ENCODE results near the gene SEMA3B. TPM values are rescaled to one million over a fixed set of nuclear protein-coding genes. Genes with fewer than 3 reads are reported as not detected.
A peak's percentile ranks its signal among the peaks of the same experiment; 100 is the strongest.

The SEMA3B gene
- total RNA-seq, 3 donors from 2014 or later, result 0.35 to 0.55 (median 0.52) TPM

- H3K36me3 Mint-ChIP-seq (ENCODE audit: insufficient read depth), result no peaks in the 10 kb centered on the region
- DNase-seq (no peak), ATAC-seq (no peak)
- H3K4me3 Mint-ChIP-seq, result no peak overlapping the region
- no peaks in the 10 kb centered on the region for H3K9me3 Mint-ChIP-seq
- H3K27me3 Mint-ChIP-seq (ENCODE audit: low read depth), result no peaks in the 10 kb centered on the region
- H3K4me1 Mint-ChIP-seq (ENCODE audit: low read depth), result peaks cover 15% of the 10 kb centered on the region
These were observed 36.6 kb upstream of the SEMA3B start for GRCh38 chr3:50232303-50232702.

- ATAC-seq (no peak), DNase-seq (no peak)
- no peaks in the 10 kb centered on the region for H3K36me3 Mint-ChIP-seq (ENCODE audit: insufficient read depth)
- H3K27me3 Mint-ChIP-seq (ENCODE audit: low read depth), result no peaks in the 10 kb centered on the region
- H3K4me1 Mint-ChIP-seq (ENCODE audit: low read depth), result peaks cover 12% of the 10 kb centered on the region
- no peaks in the 10 kb centered on the region for H3K9me3 Mint-ChIP-seq
- no peak overlapping the region for H3K4me3 Mint-ChIP-seq
These were observed 35.8 kb upstream of the SEMA3B start for GRCh38 chr3:50233176-50233575.

- H3K9me3 Mint-ChIP-seq, result no peaks in the 10 kb centered on the region
- ATAC-seq, result peak; percentile 90 to 92
- H3K36me3 Mint-ChIP-seq (ENCODE audit: insufficient read depth), result no peaks in the 10 kb centered on the region
- peaks cover 31% of the 10 kb centered on the region for H3K4me1 Mint-ChIP-seq (ENCODE audit: low read depth)
- peak within 1 kb of the TSS; percentile 95 for H3K4me3 Mint-ChIP-seq
- peak; percentile 98 for DNase-seq
- no peaks in the 10 kb centered on the region for H3K27me3 Mint-ChIP-seq (ENCODE audit: low read depth)
These were observed 33.0 kb upstream of the SEMA3B start, which contains the start of gene GNAI2 for GRCh38 chr3:50235716-50236483. TSS of gene GNAI2 (plus strand) at chr3:50236204. CDS start at chr3:50236336, 132 bp downstream.

- ATAC-seq (no peak), DNase-seq (no peak)
- H3K36me3 Mint-ChIP-seq (ENCODE audit: insufficient read depth), result no peaks in the 10 kb centered on the region
- H3K9me3 Mint-ChIP-seq, result no peaks in the 10 kb centered on the region
- H3K27me3 Mint-ChIP-seq (ENCODE audit: low read depth), result no peaks in the 10 kb centered on the region
- peaks cover 38% of the 10 kb centered on the region for H3K4me1 Mint-ChIP-seq (ENCODE audit: low read depth)
- H3K4me3 Mint-ChIP-seq, result peak overlapping the region; percentile 95
These were observed 32.3 kb upstream of the SEMA3B start for GRCh38 chr3:50236484-50237132.

GRCh38 chr3:50237133-50237651 is 31.8 kb upstream of the SEMA3B start:
- H3K4me1 Mint-ChIP-seq (ENCODE audit: low read depth), result peaks cover 44% of the 10 kb centered on the region
- no peaks in the 10 kb centered on the region for H3K36me3 Mint-ChIP-seq (ENCODE audit: insufficient read depth)
- H3K27me3 Mint-ChIP-seq (ENCODE audit: low read depth), result no peaks in the 10 kb centered on the region
- peak overlapping the region; percentile 95 for H3K4me3 Mint-ChIP-seq
- DNase-seq (no peak), ATAC-seq (no peak)
- no peaks in the 10 kb centered on the region for H3K9me3 Mint-ChIP-seq

- Mint-ChIP-seq H3K4me3 (peak overlapping the region; percentile 95), H3K9me3 (no peaks in the 10 kb centered on the region), H3K36me3 (ENCODE audit: insufficient read depth) (no peaks in the 10 kb centered on the region), H3K27me3 (ENCODE audit: low read depth) (no peaks in the 10 kb centered on the region), H3K4me1 (ENCODE audit: low read depth) (peaks cover 52% of the 10 kb centered on the region)
- ATAC-seq (peak; percentile 56 to 59), DNase-seq (peak; percentile 80)
These were observed 31.0 kb upstream of the SEMA3B start for GRCh38 chr3:50237754-50238548.

- DNase-seq (no peak), ATAC-seq (no peak)
- H3K4me3 Mint-ChIP-seq, result peak overlapping the region; percentile 95
- peaks cover 58% of the 10 kb centered on the region for H3K4me1 Mint-ChIP-seq (ENCODE audit: low read depth)
- H3K36me3 Mint-ChIP-seq (ENCODE audit: insufficient read depth), result no peaks in the 10 kb centered on the region
- H3K9me3 Mint-ChIP-seq, result no peaks in the 10 kb centered on the region
- no peaks in the 10 kb centered on the region for H3K27me3 Mint-ChIP-seq (ENCODE audit: low read depth)
These were observed 30.4 kb upstream of the SEMA3B start for GRCh38 chr3:50238549-50239026.

- Mint-ChIP-seq H3K4me3 (peak overlapping the region; percentile 59), H3K9me3 (no peaks in the 10 kb centered on the region), H3K4me1 (ENCODE audit: low read depth) (peaks cover 66% of the 10 kb centered on the region), H3K36me3 (ENCODE audit: insufficient read depth) (no peaks in the 10 kb centered on the region), H3K27me3 (ENCODE audit: low read depth) (no peaks in the 10 kb centered on the region)
- ATAC-seq (no peak), DNase-seq (no peak)
These were observed 29.3 kb upstream of the SEMA3B start for GRCh38 chr3:50239649-50240048.

- DNase-seq, result no peak
- peaks cover 73% of the 10 kb centered on the region for H3K4me1 Mint-ChIP-seq (ENCODE audit: low read depth)
- no peak for ATAC-seq
- H3K9me3 Mint-ChIP-seq, result no peaks in the 10 kb centered on the region
- H3K4me3 Mint-ChIP-seq, result no peak overlapping the region
- H3K36me3 Mint-ChIP-seq (ENCODE audit: insufficient read depth), result no peaks in the 10 kb centered on the region
- no peaks in the 10 kb centered on the region for H3K27me3 Mint-ChIP-seq (ENCODE audit: low read depth)
These were observed 27.8 kb upstream of the SEMA3B start for GRCh38 chr3:50241163-50241562.

- Mint-ChIP-seq H3K36me3 (ENCODE audit: insufficient read depth) (no peaks in the 10 kb centered on the region), H3K4me1 (ENCODE audit: low read depth) (peaks cover 80% of the 10 kb centered on the region), H3K27me3 (ENCODE audit: low read depth) (no peaks in the 10 kb centered on the region), H3K9me3 (no peaks in the 10 kb centered on the region), H3K4me3 (peak overlapping the region; percentile 7)
- ATAC-seq, result no peak
- DNase-seq, result no peak
These were observed 27.1 kb upstream of the SEMA3B start for GRCh38 chr3:50241713-50242380.

- no peak for DNase-seq
- H3K4me1 Mint-ChIP-seq (ENCODE audit: low read depth), result peaks cover 85% of the 10 kb centered on the region
- peak overlapping the region; percentile 71 for H3K4me3 Mint-ChIP-seq
- H3K36me3 Mint-ChIP-seq (ENCODE audit: insufficient read depth), result no peaks in the 10 kb centered on the region
- H3K27me3 Mint-ChIP-seq (ENCODE audit: low read depth), result no peaks in the 10 kb centered on the region
- ATAC-seq, result no peak
- no peaks in the 10 kb centered on the region for H3K9me3 Mint-ChIP-seq
These were observed 26.6 kb upstream of the SEMA3B start for GRCh38 chr3:50242381-50242770.

GRCh38 chr3:50242851-50243542 is 25.9 kb upstream of the SEMA3B start:
- Mint-ChIP-seq H3K4me1 (ENCODE audit: low read depth) (peaks cover 86% of the 10 kb centered on the region), H3K9me3 (no peaks in the 10 kb centered on the region), H3K36me3 (ENCODE audit: insufficient read depth) (no peaks in the 10 kb centered on the region), H3K4me3 (peak overlapping the region; percentile 71), H3K27me3 (ENCODE audit: low read depth) (no peaks in the 10 kb centered on the region)
- peak; percentile 32 for DNase-seq
- ATAC-seq, result peak in 1 of 2 donors; percentile 6

GRCh38 chr3:50243543-50243895 is 25.4 kb upstream of the SEMA3B start:
- Mint-ChIP-seq H3K4me3 (peak overlapping the region; percentile 9), H3K4me1 (ENCODE audit: low read depth) (peaks cover 85% of the 10 kb centered on the region)

More at GRCh38 chr3:50243543-50243895, 25.4 kb upstream of the SEMA3B start:
- H3K9me3 Mint-ChIP-seq, result no peaks in the 10 kb centered on the region
- peaks cover 2% of the 10 kb centered on the region for H3K36me3 Mint-ChIP-seq (ENCODE audit: insufficient read depth)
- no peaks in the 10 kb centered on the region for H3K27me3 Mint-ChIP-seq (ENCODE audit: low read depth)
- no peak for DNase-seq
- ATAC-seq, result no peak

All from activated T-cell treated with anti-CD3 and anti-CD28 coated beads, Interleukin-2, amount 50 U/mL, for 4 hours (primary cell).